Measurements from ENCODE around the gene SPOPL. TPM values are rescaled to one million over a fixed set of nuclear protein-coding genes. Genes with fewer than 3 reads are reported as not detected.

SPOPL gene
- total and polyA plus RNA-seq, 9 of the 15 experiments (the other 6 are each of a cell fraction or from before 2014, with no cell fraction given): 0.53 to 6.1 (median 4.1) TPM

DNA sequence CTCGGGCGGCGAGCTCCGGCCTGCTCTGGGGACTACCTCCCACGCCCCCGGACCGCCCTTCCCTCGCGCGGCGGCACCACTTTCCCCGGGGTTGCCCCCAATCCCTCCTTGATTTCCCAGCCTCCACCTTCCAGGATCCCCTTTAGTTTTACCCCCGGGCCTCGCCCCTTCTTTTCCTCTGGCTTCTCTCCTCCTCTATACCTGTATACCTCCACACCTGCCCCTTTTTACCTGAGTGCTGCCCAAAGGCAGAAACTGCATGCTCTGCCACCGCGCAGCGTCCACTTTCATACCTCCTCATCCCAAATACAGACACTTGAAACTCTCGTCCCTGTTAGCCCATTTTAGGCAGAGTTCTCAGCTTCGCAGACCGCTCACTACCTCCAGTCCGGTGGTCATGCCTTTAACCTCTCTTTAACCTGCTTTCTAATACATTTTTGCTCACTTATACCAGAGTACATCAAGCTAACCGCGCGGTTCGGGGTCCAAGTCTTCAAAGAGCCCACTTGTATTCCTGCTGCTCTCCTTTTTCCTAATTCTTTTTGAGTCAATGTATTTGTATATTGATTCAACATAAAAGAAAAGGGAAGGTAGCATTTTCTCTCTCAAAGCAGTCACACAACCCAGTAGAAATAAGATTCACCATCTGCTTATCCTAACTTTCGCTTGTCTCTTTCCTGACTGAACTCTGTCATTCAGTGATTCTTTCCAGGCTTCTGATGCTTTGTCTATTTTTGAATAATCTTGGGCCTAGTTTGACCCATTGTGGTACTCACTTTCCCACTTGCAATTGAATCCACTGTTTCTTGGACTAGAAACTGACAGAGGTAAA, 901 bp downstream of the SPOPL start (continued):
- TF ChIP-seq, protein P1, sequence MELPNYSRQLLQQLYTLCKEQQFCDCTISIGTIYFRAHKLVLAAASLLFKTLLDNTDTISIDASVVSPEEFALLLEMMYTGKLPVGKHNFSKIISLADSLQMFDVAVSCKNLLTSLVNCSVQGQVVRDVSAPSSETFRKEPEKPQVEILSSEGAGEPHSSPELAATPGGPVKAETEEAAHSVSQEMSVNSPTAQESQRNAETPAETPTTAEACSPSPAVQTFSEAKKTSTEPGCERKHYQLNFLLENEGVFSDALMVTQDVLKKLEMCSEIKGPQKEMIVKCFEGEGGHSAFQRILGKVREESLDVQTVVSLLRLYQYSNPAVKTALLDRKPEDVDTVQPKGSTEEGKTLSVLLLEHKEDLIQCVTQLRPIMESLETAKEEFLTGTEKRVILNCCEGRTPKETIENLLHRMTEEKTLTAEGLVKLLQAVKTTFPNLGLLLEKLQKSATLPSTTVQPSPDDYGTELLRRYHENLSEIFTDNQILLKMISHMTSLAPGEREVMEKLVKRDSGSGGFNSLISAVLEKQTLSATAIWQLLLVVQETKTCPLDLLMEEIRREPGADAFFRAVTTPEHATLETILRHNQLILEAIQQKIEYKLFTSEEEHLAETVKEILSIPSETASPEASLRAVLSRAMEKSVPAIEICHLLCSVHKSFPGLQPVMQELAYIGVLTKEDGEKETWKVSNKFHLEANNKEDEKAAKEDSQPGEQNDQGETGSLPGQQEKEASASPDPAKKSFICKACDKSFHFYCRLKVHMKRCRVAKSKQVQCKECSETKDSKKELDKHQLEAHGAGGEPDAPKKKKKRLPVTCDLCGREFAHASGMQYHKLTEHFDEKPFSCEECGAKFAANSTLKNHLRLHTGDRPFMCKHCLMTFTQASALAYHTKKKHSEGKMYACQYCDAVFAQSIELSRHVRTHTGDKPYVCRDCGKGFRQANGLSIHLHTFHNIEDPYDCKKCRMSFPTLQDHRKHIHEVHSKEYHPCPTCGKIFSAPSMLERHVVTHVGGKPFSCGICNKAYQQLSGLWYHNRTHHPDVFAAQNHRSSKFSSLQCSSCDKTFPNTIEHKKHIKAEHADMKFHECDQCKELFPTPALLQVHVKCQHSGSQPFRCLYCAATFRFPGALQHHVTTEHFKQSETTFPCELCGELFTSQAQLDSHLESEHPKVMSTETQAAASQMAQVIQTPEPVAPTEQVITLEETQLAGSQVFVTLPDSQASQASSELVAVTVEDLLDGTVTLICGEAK (IDR thresholded peaks at IDR 0.05): 0 out of 2 replicates have a peak, but pooled peaks have one; percentile 34
- TF ChIP-seq, protein P1 (CRISPR knock-in tag; IDR thresholded peaks at IDR 0.05): no peak
- TF ChIP-seq BCOR (IDR thresholded peaks at IDR 0.05) (0 out of 2 replicates have a peak, but pooled peaks have one; percentile 9), CHD1 (IDR thresholded peaks at IDR 0.05; ENCODE audit: low read length) (peak; percentile 59), ZEB2 (IDR thresholded peaks at IDR 0.05) (peak; percentile 59; the same call in 1 of the 2 replicates), ERF (CRISPR knock-in tag; IDR thresholded peaks at IDR 0.05) (no peak), CXXC5 (CRISPR knock-in tag; IDR thresholded peaks at IDR 0.05) (0 out of 2 replicates have a peak, but pooled peaks have one; percentile 17), ZNF347 (CRISPR knock-in tag; IDR thresholded peaks at IDR 0.05; ENCODE audit: low read depth) (no peak)
- TF ChIP-seq, protein P2, sequence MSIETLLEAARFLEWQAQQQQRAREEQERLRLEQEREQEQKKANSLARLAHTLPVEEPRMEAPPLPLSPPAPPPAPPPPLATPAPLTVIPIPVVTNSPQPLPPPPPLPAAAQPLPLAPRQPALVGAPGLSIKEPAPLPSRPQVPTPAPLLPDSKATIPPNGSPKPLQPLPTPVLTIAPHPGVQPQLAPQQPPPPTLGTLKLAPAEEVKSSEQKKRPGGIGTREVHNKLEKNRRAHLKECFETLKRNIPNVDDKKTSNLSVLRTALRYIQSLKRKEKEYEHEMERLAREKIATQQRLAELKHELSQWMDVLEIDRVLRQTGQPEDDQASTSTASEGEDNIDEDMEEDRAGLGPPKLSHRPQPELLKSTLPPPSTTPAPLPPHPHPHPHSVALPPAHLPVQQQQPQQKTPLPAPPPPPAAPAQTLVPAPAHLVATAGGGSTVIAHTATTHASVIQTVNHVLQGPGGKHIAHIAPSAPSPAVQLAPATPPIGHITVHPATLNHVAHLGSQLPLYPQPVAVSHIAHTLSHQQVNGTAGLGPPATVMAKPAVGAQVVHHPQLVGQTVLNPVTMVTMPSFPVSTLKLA (conservative IDR thresholded peaks at IDR 0.05): peak in 1 of 2 experiments; percentile 41; a peak in 2 of 4 replicates
- TF ChIP-seq, protein P3, sequence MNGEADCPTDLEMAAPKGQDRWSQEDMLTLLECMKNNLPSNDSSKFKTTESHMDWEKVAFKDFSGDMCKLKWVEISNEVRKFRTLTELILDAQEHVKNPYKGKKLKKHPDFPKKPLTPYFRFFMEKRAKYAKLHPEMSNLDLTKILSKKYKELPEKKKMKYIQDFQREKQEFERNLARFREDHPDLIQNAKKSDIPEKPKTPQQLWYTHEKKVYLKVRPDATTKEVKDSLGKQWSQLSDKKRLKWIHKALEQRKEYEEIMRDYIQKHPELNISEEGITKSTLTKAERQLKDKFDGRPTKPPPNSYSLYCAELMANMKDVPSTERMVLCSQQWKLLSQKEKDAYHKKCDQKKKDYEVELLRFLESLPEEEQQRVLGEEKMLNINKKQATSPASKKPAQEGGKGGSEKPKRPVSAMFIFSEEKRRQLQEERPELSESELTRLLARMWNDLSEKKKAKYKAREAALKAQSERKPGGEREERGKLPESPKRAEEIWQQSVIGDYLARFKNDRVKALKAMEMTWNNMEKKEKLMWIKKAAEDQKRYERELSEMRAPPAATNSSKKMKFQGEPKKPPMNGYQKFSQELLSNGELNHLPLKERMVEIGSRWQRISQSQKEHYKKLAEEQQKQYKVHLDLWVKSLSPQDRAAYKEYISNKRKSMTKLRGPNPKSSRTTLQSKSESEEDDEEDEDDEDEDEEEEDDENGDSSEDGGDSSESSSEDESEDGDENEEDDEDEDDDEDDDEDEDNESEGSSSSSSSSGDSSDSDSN (IDR thresholded peaks at IDR 0.05; ENCODE audit: borderline replicate concordance in 1 of 2, low read depth in 2 of 2, low read length in 2 of 2): peak in 1 of 2 experiments; percentile 39; a peak in 2 of 4 replicates
- TF ChIP-seq, protein P4, sequence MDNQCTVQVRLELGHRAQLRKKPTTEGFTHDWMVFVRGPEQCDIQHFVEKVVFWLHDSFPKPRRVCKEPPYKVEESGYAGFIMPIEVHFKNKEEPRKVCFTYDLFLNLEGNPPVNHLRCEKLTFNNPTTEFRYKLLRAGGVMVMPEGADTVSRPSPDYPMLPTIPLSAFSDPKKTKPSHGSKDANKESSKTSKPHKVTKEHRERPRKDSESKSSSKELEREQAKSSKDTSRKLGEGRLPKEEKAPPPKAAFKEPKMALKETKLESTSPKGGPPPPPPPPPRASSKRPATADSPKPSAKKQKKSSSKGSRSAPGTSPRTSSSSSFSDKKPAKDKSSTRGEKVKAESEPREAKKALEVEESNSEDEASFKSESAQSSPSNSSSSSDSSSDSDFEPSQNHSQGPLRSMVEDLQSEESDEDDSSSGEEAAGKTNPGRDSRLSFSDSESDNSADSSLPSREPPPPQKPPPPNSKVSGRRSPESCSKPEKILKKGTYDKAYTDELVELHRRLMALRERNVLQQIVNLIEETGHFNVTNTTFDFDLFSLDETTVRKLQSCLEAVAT (IDR thresholded peaks at IDR 0.05): peak; percentile 28 to 61; a peak in 2 of 4 replicates
